Tibial nerve (tissue), 4 donors: ENCODE measurements around the gene CLEC12A.

ENCODE experiments used
- CTCF ChIP-seq, 5 experiments: fragments of 200-600 bp in 3 of 5; fragments of 450-650 bp in 2 of 5; sonication (generic) in 3 of 5; IDR thresholded peaks; one replicate each; pipeline ENCODE4 v1.5.1; 2016 to 2019; ENCODE audit warnings: antibody characterized with exemption in 5 of 5, mild to moderate bottlenecking in 3 of 5, moderate library complexity in 2 of 5
- EP300 ChIP-seq, 2 donors: sonication (generic); formaldehyde crosslinking; IDR thresholded peaks; one replicate each; pipeline ENCODE4 v1.6.1; 2017; ENCODE audit warnings: antibody characterized with exemption in 2 of 2, mild to moderate bottlenecking in 1 of 2
- POLR2A ChIP-seq, 2 donors: fragments of 450-650 bp; IDR thresholded peaks; one replicate each; pipeline ENCODE4 v1.6.1; 2017; ENCODE audit warnings: antibody characterized with exemption in 2 of 2, mild to moderate bottlenecking in 2 of 2, moderate library complexity in 2 of 2

- peak in 4 of 5 experiments; percentile 20 to 59 (median 50) for TF ChIP-seq CTCF (IDR thresholded peaks at IDR 0.05)
- no peak for TF ChIP-seq EP300 (IDR thresholded peaks at IDR 0.05)
- TF ChIP-seq POLR2A (IDR thresholded peaks at IDR 0.05): no peak
Measured at GRCh38 chr12:10033783-10034545, 62.8 kb downstream of the CLEC12A start.
